ENCODE results near the gene PAK2. TPM values are rescaled to one million over a fixed set of nuclear protein-coding genes. Genes with fewer than 3 reads are reported as not detected.

The PAK2 gene
- total RNA-seq, 2 experiments from 2014 or later: 24.5 to 95.6 TPM

GRCh38 chr3:196726788-196727675 lies 12.6 kb upstream of the PAK2 start:
- Histone ChIP-seq H3K9me2 (ENCODE audit: insufficient read depth, low read length) (no peaks in the 10 kb centered on the region), H3K79me2 (ENCODE audit: insufficient read depth, low read depth, low read length) (no peaks in the 10 kb centered on the region), H3K4me3 (ENCODE audit: low read depth, low read length, poor library complexity, severe bottlenecking) (no peak overlapping the region), H4K20me1 (ENCODE audit: insufficient read depth, low read length) (no peaks in the 10 kb centered on the region), H3K9me3 (ENCODE audit: low read length) (no peaks in the 10 kb centered on the region), H2AFZ (ENCODE audit: low read length) (no peak overlapping the region), H3K27ac (ENCODE audit: low read depth, low read length, poor library complexity, severe bottlenecking) (no peak overlapping the region), H3K4me1 (ENCODE audit: insufficient read depth, low read length, poor library complexity, severe bottlenecking) (no peaks in the 10 kb centered on the region), H3K4me2 (ENCODE audit: low read length) (no peak overlapping the region), H3K36me3 (ENCODE audit: insufficient read depth, low read length) (peaks cover 48% of the 10 kb centered on the region)
- ChIA-PET POLR2A (no interaction called here), CTCF (ENCODE audit: unreplicated experiment) (no interaction called here)
- DNase-seq (ENCODE audit: low spot score): no peak
- intact Hi-C loops (cut with micrococcal nuclease; ENCODE audit: unreplicated experiment): no loop called here
- no peak for TF ChIP-seq CTCF (conservative IDR thresholded peaks at IDR 0.05; ENCODE audit: low read length)
- no peak for TF ChIP-seq EZH2phosphoT487 (IDR thresholded peaks at IDR 0.05; ENCODE audit: borderline replicate concordance, low read depth, low read length)
- BruUV-seq (replicated peaks): no TSS peak

- intact Hi-C loops (cut with micrococcal nuclease; ENCODE audit: unreplicated experiment): no loop called here
These were observed 3.9 kb upstream of the PAK2 start for GRCh38 chr3:196735751-196736150.

More at GRCh38 chr3:196735751-196736150, 3.9 kb upstream of the PAK2 start:
- H3K36me3 ChIP-seq (ENCODE audit: insufficient read depth, low read length): peaks cover 17% of the 10 kb centered on the region
- no peak overlapping the region for H3K4me3 ChIP-seq (ENCODE audit: low read depth, low read length, poor library complexity, severe bottlenecking)
- H3K4me1 ChIP-seq (ENCODE audit: insufficient read depth, low read length, poor library complexity, severe bottlenecking): peaks cover 4% of the 10 kb centered on the region
- no peak for DNase-seq (ENCODE audit: low spot score)
- TF ChIP-seq EZH2phosphoT487 (IDR thresholded peaks at IDR 0.05; ENCODE audit: borderline replicate concordance, low read depth, low read length) (no peak), CTCF (conservative IDR thresholded peaks at IDR 0.05; ENCODE audit: low read length) (no peak)
- no peak overlapping the region for H3K4me2 ChIP-seq (ENCODE audit: low read length)
- peaks cover 7% of the 10 kb centered on the region for H3K79me2 ChIP-seq (ENCODE audit: insufficient read depth, low read depth, low read length)
- POLR2A ChIA-PET: interaction anchor here (0.6 to 0.7 kb wide), 3 partner anchors 141 to 1328 kb away, joined by 3 to 5 read pairs (median 3); no protein-coding TSS in a partner anchor
- H3K27ac ChIP-seq (ENCODE audit: low read depth, low read length, poor library complexity, severe bottlenecking): no peak overlapping the region
- H3K9me3 ChIP-seq (ENCODE audit: low read length): no peaks in the 10 kb centered on the region
- BruUV-seq (replicated peaks): no TSS peak
- peaks cover 5% of the 10 kb centered on the region; the same call in 1 of the 2 replicates for H4K20me1 ChIP-seq (ENCODE audit: insufficient read depth, low read length)
- H2AFZ ChIP-seq (ENCODE audit: low read length): no peak overlapping the region
- CTCF ChIA-PET (ENCODE audit: unreplicated experiment): no interaction called here
- H3K9me2 ChIP-seq (ENCODE audit: insufficient read depth, low read length): no peaks in the 10 kb centered on the region
